HG03066 (cell line): ENCODE data around the gene AFMID.
A peak's percentile ranks its signal among the peaks of the same experiment; 100 is the strongest.
"Not testable (repeated sequence)": the region's sequence is repeated elsewhere in the genome, so short reads cannot be mapped to it uniquely, and the experiment has no call there.

Source experiments
- ATAC-seq: cut with Tn5 transposase; IDR thresholded peaks from one replicate; pipeline ENCODE4 v1.9.1; 2021; ENCODE audit warnings: low read depth; ENCODE audit not compliant: unreplicated experiment

The AFMID gene

GRCh38 chr17:78252701-78253635, 65.8 kb downstream of the AFMID start:
- no peak for ATAC-seq

- ATAC-seq = not testable (repeated sequence)
These were observed 66.4 kb downstream of the AFMID start for GRCh38 chr17:78253636-78253945.

DNA sequence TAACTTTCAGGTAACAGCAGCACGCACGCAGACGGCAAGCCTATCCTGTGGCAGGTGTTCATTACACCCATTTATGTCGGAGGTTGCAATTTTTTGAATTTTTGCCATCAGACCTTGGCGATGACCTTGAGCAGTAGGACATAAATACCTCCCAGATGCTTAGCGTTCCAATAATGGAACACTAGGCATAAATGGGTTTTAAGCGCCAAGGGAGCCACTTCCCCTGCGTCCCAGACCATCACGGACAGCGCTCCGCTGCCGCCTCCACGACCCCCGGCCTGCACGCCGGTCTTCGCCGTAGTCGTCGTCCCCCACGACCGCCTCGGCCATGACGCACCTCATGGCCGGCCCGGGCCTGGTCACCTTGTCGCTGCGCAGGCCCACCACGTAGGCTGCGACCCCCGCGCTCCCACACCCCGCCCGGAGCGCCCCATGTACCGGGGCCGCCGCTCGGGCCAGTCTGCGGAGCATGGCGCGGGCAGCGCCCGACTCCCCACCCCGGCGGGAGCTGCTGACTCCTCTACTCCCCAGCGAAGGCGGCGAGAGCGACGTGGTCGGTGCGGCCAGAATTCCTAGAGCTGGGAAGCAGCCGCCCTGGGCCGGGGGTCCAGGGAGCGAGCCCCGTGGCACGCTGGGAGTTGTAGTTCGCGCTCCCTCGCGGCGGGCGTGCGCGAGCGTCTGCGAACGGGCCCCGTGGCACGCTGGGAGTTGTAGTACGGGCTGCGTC, 66.9 kb downstream of the AFMID start:
- ATAC-seq = peak; percentile 43

DNA sequence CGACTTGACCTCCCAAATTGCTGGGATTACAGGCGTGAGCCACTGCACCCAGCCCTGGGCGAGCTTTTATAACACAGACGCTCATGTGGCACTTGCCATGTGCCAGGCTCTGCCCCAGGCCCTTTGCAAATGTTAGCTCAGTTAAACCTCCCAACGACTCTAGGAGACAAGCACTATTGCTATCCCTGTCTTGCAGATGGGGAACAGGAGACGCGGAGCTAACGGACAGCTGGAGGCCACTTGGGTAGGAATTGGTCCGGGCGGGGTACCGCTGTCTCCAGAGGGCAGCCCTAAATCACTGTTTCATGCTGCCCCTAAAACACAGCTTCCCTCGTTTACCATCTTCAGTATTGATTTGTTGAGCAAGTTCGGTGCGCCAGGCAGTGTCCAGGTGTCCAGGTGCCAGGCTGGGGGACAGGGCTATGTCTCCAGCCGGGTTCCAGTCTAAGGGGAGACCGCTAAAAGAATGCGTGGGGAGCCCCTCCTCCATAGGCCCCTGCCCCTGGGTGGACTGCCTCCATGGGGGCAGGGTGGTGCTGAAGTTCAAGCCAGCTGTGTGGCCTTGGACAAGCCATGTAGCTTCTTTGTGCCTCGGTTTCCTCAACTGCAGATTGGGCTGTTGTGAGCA, 68.0 kb downstream of the AFMID start:
- no peak for ATAC-seq

DNA sequence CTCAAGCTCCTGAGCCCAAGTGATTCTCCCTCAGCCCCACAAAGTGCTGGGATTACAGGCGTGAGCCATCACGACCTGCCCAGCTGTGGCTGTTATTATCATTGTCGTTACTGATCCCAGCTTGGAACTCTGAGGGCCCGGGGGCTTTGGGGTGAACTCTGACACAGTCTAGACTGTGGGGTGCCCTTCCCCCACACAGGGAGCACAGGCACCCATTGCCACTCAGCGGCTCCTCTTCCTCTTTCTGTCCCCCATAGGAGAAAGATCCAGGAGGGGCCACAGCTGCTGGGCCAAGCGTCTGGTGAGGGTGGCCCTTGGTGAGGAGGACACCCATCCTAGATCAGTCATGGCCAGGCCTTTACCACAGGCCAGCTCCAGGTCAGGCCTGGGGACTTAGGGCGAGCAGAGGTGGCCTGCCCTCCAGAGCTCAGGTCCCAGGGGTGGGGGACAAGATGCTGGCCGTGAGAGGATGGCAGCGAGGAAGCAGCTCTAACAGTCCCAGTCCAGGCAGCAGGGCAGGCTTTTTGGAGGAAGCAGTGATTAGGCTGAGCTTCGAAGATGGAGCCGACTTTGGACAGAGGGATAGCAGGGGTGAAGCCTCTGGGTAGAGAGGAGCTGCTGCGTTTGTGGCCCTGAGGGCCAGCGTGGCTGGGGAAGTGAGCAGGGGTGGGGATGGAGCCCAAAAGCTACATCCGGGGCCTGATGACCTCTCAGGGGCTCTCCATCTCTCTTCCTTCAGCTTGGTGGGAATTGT, 69.0 kb downstream of the AFMID start:
- ATAC-seq = no peak

GRCh38 chr17:78256707-78257591, 69.8 kb downstream of the AFMID start:
- no peak for ATAC-seq
